HUDEP-2 (cell line): Measurements from ENCODE around the gene ITLN1.

Source experiments
- DNase-seq, 76 experiments: peaks; one replicate each; lab custom pipeline; 2025; ENCODE audit not compliant: unreplicated experiment in 76 of 76; lab: John Stamatoyannopoulos, UW

The ITLN1 gene

GRCh38 chr1:160858507-160858906, 26.5 kb downstream of the ITLN1 start:
- DNase-seq, result peak in 1 of 76 experiments; percentile 27

- peak in 70 of 76 experiments; percentile 9 to 92 (median 60) for DNase-seq
Observed at GRCh38 chr1:160858097-160858496, 26.9 kb downstream of the ITLN1 start.

- DNase-seq, result no peak
Observed at GRCh38 chr1:160855181-160855981, 29.6 kb downstream of the ITLN1 start.

GRCh38 chr1:160853754-160854153, 31.2 kb downstream of the ITLN1 start:
- no peak for DNase-seq

GRCh38 chr1:160853014-160853413, 32.0 kb downstream of the ITLN1 start:
- DNase-seq, result no peak

- DNase-seq, result no peak
Observed at GRCh38 chr1:160850993-160851392, 34.0 kb downstream of the ITLN1 start.

GRCh38 chr1:160850541-160850940, 34.4 kb downstream of the ITLN1 start:
- no peak for DNase-seq

GRCh38 chr1:160846281-160846680, 38.7 kb downstream of the ITLN1 start:
- DNase-seq, result no peak

- peak in 2 of 76 experiments; percentile 4 to 29 for DNase-seq
Observed at GRCh38 chr1:160844447-160845232, 40.3 kb downstream of the ITLN1 start.

GRCh38 chr1:160841079-160841478, 43.9 kb downstream of the ITLN1 start:
- no peak for DNase-seq

GRCh38 chr1:160839746-160840145, 45.2 kb downstream of the ITLN1 start:
- DNase-seq, result no peak

GRCh38 chr1:160838888-160839287, 46.1 kb downstream of the ITLN1 start:
- no peak for DNase-seq

- DNase-seq, result peak in 1 of 76 experiments; percentile 9
Observed at GRCh38 chr1:160837558-160838205, 47.3 kb downstream of the ITLN1 start.

- DNase-seq, result no peak
Observed at GRCh38 chr1:160836981-160837557, 47.9 kb downstream of the ITLN1 start.

- DNase-seq, result no peak
Observed at GRCh38 chr1:160836561-160836960, 48.4 kb downstream of the ITLN1 start.

- DNase-seq, result no peak
Observed at GRCh38 chr1:160835751-160836150, 49.2 kb downstream of the ITLN1 start.

- peak in 39 of 76 experiments; percentile 3 to 69 (median 30) for DNase-seq
Observed at GRCh38 chr1:160834945-160835565, 49.9 kb downstream of the ITLN1 start.

- peak in 59 of 76 experiments; percentile 14 to 76 (median 49) for DNase-seq
Observed at GRCh38 chr1:160830321-160831153, 54.4 kb downstream of the ITLN1 start.

- no peak for DNase-seq
Observed at GRCh38 chr1:160829766-160830165, 55.2 kb downstream of the ITLN1 start.

GRCh38 chr1:160827418-160827817, 57.6 kb downstream of the ITLN1 start:
- no peak for DNase-seq
